Mesodermal cell (in vitro differentiated cells): ENCODE measurements around the gene ACHE.
"Not testable (repeated sequence)": the region's sequence is repeated elsewhere in the genome, so short reads cannot be mapped to it uniquely, and the experiment has no call there.

Experiments used
- H3K27ac ChIP-seq: 2 replicates; pipeline ENCODE4 v1.7.0; 2013; ENCODE audit warnings: mild to moderate bottlenecking, low read depth, low read length, moderate library complexity; ENCODE audit not compliant: severe bottlenecking
- H3K36me3 ChIP-seq: 2 replicates; pipeline ENCODE4 v1.7.1; 2013; ENCODE audit warnings: mild to moderate bottlenecking, low read length, moderate library complexity; ENCODE audit not compliant: control insufficient read depth, insufficient read depth
- H3K4me1 ChIP-seq: one replicate; pipeline ENCODE4 v1.7.1; 2013; ENCODE audit warnings: mild to moderate bottlenecking, low read length; ENCODE audit not compliant: insufficient read depth, control insufficient read depth, poor library complexity, severe bottlenecking
- H3K4me3 ChIP-seq: 2 replicates; pipeline ENCODE4 v1.7.0; 2013; ENCODE audit warnings: low read length, control low read depth, mild to moderate bottlenecking; ENCODE audit not compliant: insufficient read depth, poor library complexity, severe bottlenecking; ENCODE audit errors: extremely low read depth
- H3K9me3 ChIP-seq: 2 replicates; pipeline ENCODE4 v1.7.1; 2013; ENCODE audit warnings: mild to moderate bottlenecking, low read length, moderate library complexity; ENCODE audit not compliant: control insufficient read depth
- WGBS, 2 experiments: methylation state at CpG; one replicate each; pipeline ENCODE4 v1.1.5; 2013; ENCODE audit warnings: missing lambda C conversion rate in 2 of 2; ENCODE audit not compliant: insufficient coverage in 2 of 2; 5-methylcytosine and 5-hydroxymethylcytosine counted together

The ACHE gene

GRCh38 chr7:100919335-100919734 lies 23.6 kb upstream of the ACHE start:
- not testable (repeated sequence) for H3K27ac ChIP-seq, H3K36me3 ChIP-seq, H3K4me1 ChIP-seq, H3K4me3 ChIP-seq, H3K9me3 ChIP-seq
- 100% methylated on average over 2 of the region's 5 CpGs; no CpG with 5 or more reads in 1 of the 2 experiments for WGBS, 2 experiments

- H3K4me1 ChIP-seq = no peaks in the 10 kb centered on the region
- no peaks in the 10 kb centered on the region for H3K36me3 ChIP-seq
- no peak overlapping the region for H3K4me3 ChIP-seq
- WGBS, 2 experiments = 88 to 96% methylated on average over 8 of the region's 8 CpGs
- H3K27ac ChIP-seq = no peak overlapping the region
- no peaks in the 10 kb centered on the region for H3K9me3 ChIP-seq
Observed at GRCh38 chr7:100914879-100915447, 19.3 kb upstream of the ACHE start.

DNA sequence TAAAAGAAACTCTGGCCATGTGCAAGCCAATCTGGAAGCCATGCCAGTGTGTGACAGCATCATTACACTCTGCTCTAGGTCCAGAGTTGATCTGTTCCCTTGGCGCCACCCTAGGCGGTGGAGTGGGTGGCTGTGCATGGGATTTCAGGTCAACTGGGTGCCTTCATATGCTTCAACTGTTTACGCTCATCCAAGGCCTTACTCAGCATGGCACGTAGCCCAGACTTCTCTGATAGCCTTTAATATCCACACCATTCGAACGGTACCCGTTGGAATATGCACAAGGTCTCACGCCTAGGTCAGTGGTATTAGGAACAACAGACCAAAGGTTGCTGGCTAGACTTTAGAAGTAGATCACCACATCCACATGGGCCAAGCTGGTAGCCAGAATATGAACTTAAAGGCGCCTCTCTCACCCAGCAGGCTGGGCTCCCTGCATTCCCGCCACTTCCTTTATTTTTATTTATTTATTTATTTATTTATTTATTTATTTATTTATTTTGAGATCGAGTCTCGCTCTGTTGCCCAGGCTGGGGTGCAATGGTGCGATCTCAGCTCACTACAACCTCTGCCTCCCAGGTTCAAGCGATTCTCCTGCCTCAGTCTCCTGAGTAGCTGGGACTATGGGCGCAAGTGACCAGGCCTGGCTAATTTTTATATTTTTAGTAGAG lies 18.7 kb upstream of the ACHE start:
- Histone ChIP-seq H3K4me1 (no peaks in the 10 kb centered on the region), H3K36me3 (no peaks in the 10 kb centered on the region), H3K4me3 (no peak overlapping the region), H3K9me3 (no peaks in the 10 kb centered on the region), H3K27ac (no peak overlapping the region)
- 90 to 94% methylated on average over 6 to 8 of the region's 15 CpGs for WGBS, 2 experiments

DNA sequence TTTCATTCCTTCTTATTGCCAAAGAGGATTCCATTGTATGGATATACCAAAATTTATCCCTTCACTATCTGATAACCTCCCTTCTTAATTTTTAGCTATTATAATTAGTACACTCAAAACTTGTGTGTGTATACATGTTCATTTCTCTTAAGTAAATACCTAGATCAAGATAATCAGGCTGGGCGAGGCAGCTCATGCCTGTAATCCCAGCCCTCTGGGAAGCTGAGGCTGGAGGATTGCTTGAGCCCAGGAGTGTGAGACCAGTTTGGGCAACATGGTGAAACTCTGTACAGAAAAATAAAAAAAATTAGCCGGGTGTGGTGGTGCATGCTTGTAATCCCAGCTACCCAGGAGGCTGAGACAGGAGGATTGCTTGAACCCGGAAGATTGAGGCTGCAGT lies 15.8 kb upstream of the ACHE start:
- Histone ChIP-seq H3K9me3 (no peaks in the 10 kb centered on the region), H3K27ac (no peak overlapping the region)
- WGBS, 2 experiments = 100% methylated on average over 1 to 2 of the region's 3 CpGs

GRCh38 chr7:100910443-100910842 lies 14.8 kb upstream of the ACHE start:
- H3K9me3 ChIP-seq, H3K27ac ChIP-seq, H3K4me3 ChIP-seq, H3K4me1 ChIP-seq, H3K36me3 ChIP-seq: not testable (repeated sequence)
- 92 to 98% methylated on average over 5 to 6 of the region's 7 CpGs for WGBS, 2 experiments

More for the DNA sequence above, 15.8 kb upstream of the ACHE start:
- Histone ChIP-seq H3K4me1 (no peaks in the 10 kb centered on the region), H3K36me3 (no peaks in the 10 kb centered on the region), H3K4me3 (no peak overlapping the region)

- Histone ChIP-seq H3K27ac (no peak overlapping the region), H3K36me3 (no peaks in the 10 kb centered on the region), H3K4me3 (no peak overlapping the region), H3K4me1 (no peaks in the 10 kb centered on the region), H3K9me3 (no peaks in the 10 kb centered on the region)
- WGBS, 2 experiments = 100% methylated on average over 3 of the region's 5 CpGs
Observed at GRCh38 chr7:100908512-100908911, 12.8 kb upstream of the ACHE start.

DNA sequence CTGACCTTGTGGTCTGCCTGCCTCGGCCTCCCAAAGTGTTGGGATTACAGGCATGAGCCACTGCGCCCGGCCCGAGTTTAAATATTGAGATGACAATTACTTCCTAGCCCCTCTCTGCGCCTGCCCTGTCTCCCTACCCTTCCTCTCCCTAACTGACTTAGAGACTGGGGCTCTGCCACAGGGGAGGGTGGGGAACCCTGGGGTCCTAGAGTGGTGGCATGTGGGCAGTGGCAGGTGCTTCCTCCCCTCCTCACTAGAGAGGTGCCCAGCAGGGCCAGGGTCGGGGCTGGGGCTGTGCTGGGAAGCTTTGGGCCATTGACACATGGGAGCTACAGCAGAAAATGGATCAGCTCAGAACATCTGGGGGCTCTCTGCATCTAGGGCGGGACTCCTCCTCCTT lies 7.0 kb upstream of the ACHE start:
- Histone ChIP-seq H3K36me3 (no peaks in the 10 kb centered on the region), H3K4me1 (no peaks in the 10 kb centered on the region), H3K27ac (no peak overlapping the region), H3K9me3 (no peaks in the 10 kb centered on the region), H3K4me3 (no peak overlapping the region)
- 80 to 100% methylated on average over 1 to 2 of the region's 7 CpGs for WGBS, 2 experiments

DNA sequence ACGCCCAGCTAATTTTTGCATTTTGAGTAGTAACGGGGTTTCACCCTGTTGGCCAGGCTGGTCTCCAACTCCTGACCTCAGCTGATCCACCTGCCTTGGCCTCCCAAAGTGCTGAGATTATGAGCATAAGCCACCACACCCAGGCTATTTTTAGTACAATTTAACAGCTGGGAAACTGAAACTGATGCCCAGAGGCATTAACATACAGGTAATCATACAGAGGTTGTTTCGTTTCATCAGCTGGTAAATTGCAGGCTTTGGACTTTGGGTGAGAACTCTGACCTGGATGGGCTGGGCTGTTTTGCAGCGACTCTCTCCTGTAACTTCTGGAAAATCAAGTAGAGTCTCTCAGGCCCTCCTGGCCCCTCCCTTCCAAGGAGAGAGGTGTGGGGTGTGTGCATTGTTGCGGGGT lies 6.2 kb upstream of the ACHE start:
- Histone ChIP-seq H3K4me1 (no peaks in the 10 kb centered on the region), H3K9me3 (no peaks in the 10 kb centered on the region), H3K36me3 (no peaks in the 10 kb centered on the region), H3K27ac (no peak overlapping the region), H3K4me3 (no peak overlapping the region)
- 100% methylated on average over 1 to 2 of the region's 5 CpGs for WGBS, 2 experiments

- Histone ChIP-seq H3K4me1 (peaks cover 4% of the 10 kb centered on the region), H3K4me3 (no peak overlapping the region), H3K27ac (no peak overlapping the region), H3K36me3 (no peaks in the 10 kb centered on the region), H3K9me3 (no peaks in the 10 kb centered on the region)
- 100% methylated on average over 1 of the region's 2 CpGs for WGBS, 2 experiments
Observed at GRCh38 chr7:100900978-100901377, 5.3 kb upstream of the ACHE start.

DNA sequence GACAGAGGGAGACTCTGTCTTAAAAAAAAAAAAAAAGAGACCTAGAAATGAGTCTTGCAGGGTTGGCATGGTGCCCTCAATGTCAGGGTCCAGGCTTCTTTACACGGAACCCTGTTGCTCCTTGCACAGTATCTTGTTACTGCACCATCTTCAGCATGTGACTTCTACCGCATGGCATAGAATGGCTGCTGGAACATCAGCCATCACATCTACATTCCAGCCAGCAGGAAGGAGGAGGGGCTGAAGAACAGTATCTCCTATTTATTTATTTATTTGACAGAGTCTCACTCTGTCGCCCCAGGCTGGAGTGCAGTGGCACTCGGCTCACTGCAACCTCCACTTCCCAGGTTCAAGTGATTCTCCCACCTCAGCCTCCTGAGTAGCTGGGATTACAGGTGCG lies 3.7 kb upstream of the ACHE start:
- no peaks in the 10 kb centered on the region for H3K36me3 ChIP-seq
- H3K27ac ChIP-seq = no peak overlapping the region
- no peaks in the 10 kb centered on the region for H3K9me3 ChIP-seq
- peaks cover 5% of the 10 kb centered on the region for H3K4me1 ChIP-seq
- no peak overlapping the region for H3K4me3 ChIP-seq
- 94 to 100% methylated on average over 1 to 3 of the region's 5 CpGs for WGBS, 2 experiments

GRCh38 chr7:100897772-100898454 lies 2.2 kb upstream of the ACHE start:
- H3K4me3 ChIP-seq = no peak overlapping the region
- peaks cover 5% of the 10 kb centered on the region for H3K4me1 ChIP-seq
- no peak overlapping the region for H3K27ac ChIP-seq
- WGBS, 2 experiments = 84 to 91% methylated on average over 6 to 12 of the region's 13 CpGs
- no peaks in the 10 kb centered on the region for H3K9me3 ChIP-seq
- H3K36me3 ChIP-seq = peaks cover 1% of the 10 kb centered on the region
